K562 (cell line): ENCODE data around the gene CHMP2A. TPM values are rescaled to one million over a fixed set of nuclear protein-coding genes. Genes with fewer than 3 reads are reported as not detected.

Source experiments
- DDX20 ChIP-seq: fragments of 450-650 bp; IDR thresholded peaks from 2 replicates; pipeline ENCODE4 v1.6.1; 2016; ENCODE audit warnings: missing genetic modification characterization, low read depth, mild to moderate bottlenecking, missing compliant biosample characterization, moderate library complexity
- ETV6 ChIP-seq, 3 experiments: fragments of 150-350 bp in 1 of 3; sonication (generic) in 1 of 3; formaldehyde crosslinking in 1 of 3; IDR thresholded peaks; 2 replicates each; pipeline versions ENCODE4 v1.6.1 to v1.8.0; 2014 to 2022; ENCODE audit warnings: borderline replicate concordance in 2 of 3, low read depth in 2 of 3, antibody characterized with exemption in 1 of 3, low read length in 1 of 3, mild to moderate bottlenecking in 1 of 3, missing genetic modification reagents in 1 of 3
- FOXM1 ChIP-seq, 2 experiments: fragments of 450-650 bp in 1 of 2; sonication (generic) in 1 of 2; formaldehyde crosslinking in 1 of 2; IDR thresholded peaks; 2 replicates each; pipeline versions ENCODE4 v1.6.1 to v1.9.0; 2017 to 2022; ENCODE audit warnings: low read depth in 2 of 2, mild to moderate bottlenecking in 2 of 2, missing genetic modification reagents in 1 of 2, moderate library complexity in 1 of 2
- HDAC6 ChIP-seq: IDR thresholded peaks from 2 replicates; pipeline ENCODE4 v1.6.1; 2012; ENCODE audit warnings: low read depth, mild to moderate bottlenecking, control low read depth, inconsistent platforms, low read length, moderate library complexity
- HMBOX1 ChIP-seq: sonication (generic); IDR thresholded peaks from 2 replicates; pipeline ENCODE4 v1.6.1; 2016
- MXI1 ChIP-seq: IDR thresholded peaks from 2 replicates; pipeline ENCODE4 v1.6.1; 2011; ENCODE audit warnings: low read depth, mild to moderate bottlenecking, improper control_type of control experiment, low read length
- PTBP1 ChIP-seq: fragments of 200-400 bp; formaldehyde crosslinking; IDR thresholded peaks from 2 replicates; pipeline ENCODE4 v1.6.1; 2017; ENCODE audit warnings: low read depth, low read length
- REST ChIP-seq, 2 experiments: fragments of 450-650 bp; formaldehyde crosslinking in 1 of 2; IDR thresholded peaks; 2 replicates each; pipeline versions ENCODE4 v1.4.0 to v1.6.1; 2014 to 2020; ENCODE audit warnings: mild to moderate bottlenecking in 2 of 2, borderline replicate concordance in 1 of 2, low read depth in 1 of 2
- THRAP3 ChIP-seq: fragments of 450-650 bp; IDR thresholded peaks from 2 replicates; pipeline ENCODE4 v1.6.1; 2016; ENCODE audit warnings: mild to moderate bottlenecking, inconsistent platforms, borderline replicate concordance
- ZFP91 ChIP-seq: sonication (generic); formaldehyde crosslinking; IDR thresholded peaks from 2 replicates; pipeline ENCODE4 v1.8.0; 2022; ENCODE audit warnings: mild to moderate bottlenecking, missing genetic modification reagents
- ZNF165 ChIP-seq: fragments of 250-450 bp; sonication (Bioruptor Pico); IDR thresholded peaks from 2 replicates; pipeline ENCODE4 v1.4.0; 2020; ENCODE audit warnings: borderline replicate concordance
- ZNF197 ChIP-seq: fragments of 200-800 bp; sonication (Bioruptor generic); IDR thresholded peaks from 2 replicates; pipeline ENCODE4 v1.6.1; 2016; ENCODE audit warnings: low read depth, missing genetic modification characterization, missing compliant biosample characterization
- ZNF316 ChIP-seq: fragments of 450-650 bp; IDR thresholded peaks from 2 replicates; pipeline ENCODE4 v1.6.1; 2016
- ZZZ3 ChIP-seq: fragments of 450-650 bp; IDR thresholded peaks from 2 replicates; pipeline ENCODE4 v1.6.1; 2016; ENCODE audit warnings: antibody characterized with exemption, mild to moderate bottlenecking, moderate library complexity
- polyA plus RNA-seq, 8 experiments: library from polyadenylated mRNA; depleted of rRNA in 4 of 8; stranded (reverse) in 5 of 8; unstranded in 3 of 8; fragments of >200 nt; fragmentation: Nextera tagmentation in 2 of 8; fragmentation: Illumina TruSeq in 1 of 8; extraction: Ambion mirVana in 2 of 8; extraction: Trizol in 1 of 8; gene quantifications; 2 replicates each; pipeline versions ENCODE4 v1.2.1 to v1.2.3, GENCODE V29; 2011 to 2014; ENCODE audit warnings: inconsistent platforms in 1 of 8, missing spikeins in 1 of 8
- total RNA-seq, 7 experiments: library from RNA; depleted of rRNA in 6 of 7; stranded (reverse); fragments of >200 nt in 6 of 7; fragmentation: Illumina TruSeq in 2 of 7; extraction: Trizol in 2 of 7; gene quantifications; 2 replicates each; pipeline versions ENCODE4 v1.2.1 to v1.2.3, GENCODE V29; 2011 to 2021; ENCODE audit warnings: low replicate concordance in 1 of 7

The CHMP2A gene
- total and polyA plus RNA-seq, 9 of the 15 experiments (the other 6 are each of a cell fraction or from before 2014, with no cell fraction given), result 57.6 to 159 (median 87.2) TPM

- TF ChIP-seq ZNF197 (CRISPR knock-in tag) (0 out of 2 replicates have a peak, but pooled peaks have one; percentile 34), FOXM1 (IDR thresholded peaks at IDR 0.05; ENCODE audit: low read depth) (no peak), FOXM1 (CRISPR knock-in tag; IDR thresholded peaks at IDR 0.05; ENCODE audit: low read depth) (no peak), ETV6 (IDR thresholded peaks at IDR 0.05; ENCODE audit: borderline replicate concordance in 1 of 2, low read depth in 2 of 2, low read length in 1 of 2) (no peak), ETV6 (CRISPR knock-in tag; IDR thresholded peaks at IDR 0.05; ENCODE audit: borderline replicate concordance) (no peak), HMBOX1 (peak; percentile 98), PTBP1 (no peak), THRAP3 (no peak), ZNF316 (peak; percentile 73), DDX20 (tag) (no peak), ZFP91 (no peak), HDAC6 (no peak), ZNF165 (no peak), REST (IDR thresholded peaks at IDR 0.05; ENCODE audit: borderline replicate concordance) (peak; percentile 96), REST (CRISPR knock-in tag; IDR thresholded peaks at IDR 0.05; ENCODE audit: low read depth) (no peak), ZZZ3 (no peak), MXI1 (no peak)
Measured at GRCh38 chr19:58581227-58582141, 26.6 kb upstream of the CHMP2A start (continued).
